Loucy (cell line): Measurements from ENCODE around the gene MLH1.

Experiments
- H2AFZ ChIP-seq: fragments of 200-600 bp; sonication (generic); 2 replicates; pipeline ENCODE4 v1.6.0; 2016; ENCODE audit warnings: antibody characterized with exemption, mild to moderate bottlenecking, low read length, moderate library complexity
- H3F3A ChIP-seq: fragments of 200-600 bp; 2 replicates; pipeline ENCODE4 v1.6.0; 2016; ENCODE audit warnings: antibody characterized with exemption, low read depth, mild to moderate bottlenecking
- H3K27me3 ChIP-seq: fragments of 200-600 bp; sonication (generic); 2 replicates; pipeline ENCODE4 v1.6.1; 2014; ENCODE audit warnings: low read length, mild to moderate bottlenecking; ENCODE audit not compliant: insufficient read depth, poor library complexity, severe bottlenecking
- H3K36me3 ChIP-seq: fragments of 200-600 bp; sonication (generic); 2 replicates; pipeline ENCODE4 v1.6.1; 2016; ENCODE audit warnings: low read length; ENCODE audit not compliant: insufficient read depth
- H3K4me1 ChIP-seq: fragments of 200-600 bp; sonication (generic); 2 replicates; pipeline ENCODE4 v1.5.1; 2014; ENCODE audit warnings: low read length, mild to moderate bottlenecking; ENCODE audit not compliant: insufficient read depth, poor library complexity, severe bottlenecking
- H3K4me2 ChIP-seq: fragments of 200-600 bp; sonication (generic); 2 replicates; pipeline ENCODE4 v1.6.0; 2014; ENCODE audit warnings: antibody characterized with exemption, low read length, low read depth, mild to moderate bottlenecking; ENCODE audit not compliant: poor library complexity, severe bottlenecking
- H3K4me3 ChIP-seq: fragments of 200-600 bp; sonication (generic); 2 replicates; pipeline ENCODE4 v1.5.1; 2014; ENCODE audit warnings: low read length, mild to moderate bottlenecking, mixed read lengths; ENCODE audit not compliant: poor library complexity, severe bottlenecking
- H3K79me2 ChIP-seq: fragments of 200-600 bp; sonication (generic); 2 replicates; pipeline ENCODE4 v1.6.1; 2014; ENCODE audit warnings: low read length; ENCODE audit not compliant: insufficient read depth
- H3K9ac ChIP-seq: fragments of 200-600 bp; sonication (generic); 2 replicates; pipeline ENCODE4 v1.6.0; 2014; ENCODE audit warnings: mild to moderate bottlenecking, low read depth, low read length, moderate library complexity; ENCODE audit not compliant: poor library complexity, severe bottlenecking
- H3K9me2 ChIP-seq: fragments of 200-600 bp; sonication (generic); replicated peaks from 2 replicates; pipeline ENCODE4 v1.6.1; 2016; ENCODE audit warnings: low read depth, low read length, mixed read lengths
- H3K9me3 ChIP-seq: fragments of 200-600 bp; sonication (generic); 2 replicates; pipeline ENCODE4 v1.6.1; 2014; ENCODE audit warnings: mild to moderate bottlenecking, antibody characterized with exemption, low read length, low read depth; ENCODE audit not compliant: insufficient read depth
- H4K20me1 ChIP-seq: fragments of 200-600 bp; sonication (generic); 2 replicates; pipeline ENCODE4 v1.6.0; 2014; ENCODE audit warnings: antibody characterized with exemption, low read length, mild to moderate bottlenecking; ENCODE audit not compliant: insufficient read depth, poor library complexity, severe bottlenecking
- CTCF ChIP-seq: fragments of 200-600 bp; sonication (generic); conservative IDR thresholded peaks from 2 replicates; pipeline ENCODE4 v1.5.1; 2014; ENCODE audit warnings: mild to moderate bottlenecking, antibody characterized with exemption, low read length
- EZH2phosphoT487 ChIP-seq: fragments of 200-600 bp; IDR thresholded peaks from 2 replicates; pipeline ENCODE4 v1.6.1; 2018; ENCODE audit warnings: antibody characterized with exemption, mild to moderate bottlenecking, moderate library complexity, borderline replicate concordance

MLH1 gene

GRCh38 chr3:37028329-37028728 lies 35.0 kb downstream of the MLH1 start:
- Histone ChIP-seq H3K4me2 (no peak overlapping the region), H3K9ac (no peak overlapping the region), H3K27me3 (no peaks in the 10 kb centered on the region), H3K4me1 (peaks cover 4% of the 10 kb centered on the region), H3K79me2 (no peaks in the 10 kb centered on the region), H3F3A (no peaks in the 10 kb centered on the region), H3K9me2 (no peaks in the 10 kb centered on the region), H4K20me1 (no peaks in the 10 kb centered on the region), H2AFZ (no peak overlapping the region), H3K4me3 (no peak overlapping the region), H3K36me3 (peaks cover 85% of the 10 kb centered on the region), H3K9me3 (no peaks in the 10 kb centered on the region)
- no peak for TF ChIP-seq CTCF
- TF ChIP-seq EZH2phosphoT487: no peak

- Histone ChIP-seq H3K4me1 (peaks cover 4% of the 10 kb centered on the region), H3K4me2 (no peak overlapping the region), H3K27me3 (no peaks in the 10 kb centered on the region), H3K79me2 (no peaks in the 10 kb centered on the region), H3K36me3 (peaks cover 86% of the 10 kb centered on the region), H4K20me1 (no peaks in the 10 kb centered on the region), H3K4me3 (no peak overlapping the region), H3K9ac (no peak overlapping the region), H3F3A (no peaks in the 10 kb centered on the region), H3K9me3 (no peaks in the 10 kb centered on the region), H3K9me2 (no peaks in the 10 kb centered on the region), H2AFZ (no peak overlapping the region)
- TF ChIP-seq CTCF (no peak), EZH2phosphoT487 (no peak)
Measured at GRCh38 chr3:37029111-37029510, 35.8 kb downstream of the MLH1 start.

GRCh38 chr3:37029516-37030163 lies 36.3 kb downstream of the MLH1 start:
- TF ChIP-seq EZH2phosphoT487: no peak
- TF ChIP-seq CTCF: no peak
- Histone ChIP-seq H3K4me1 (peaks cover 2% of the 10 kb centered on the region), H2AFZ (no peak overlapping the region), H3F3A (no peaks in the 10 kb centered on the region), H4K20me1 (no peaks in the 10 kb centered on the region), H3K4me2 (no peak overlapping the region), H3K9me2 (no peaks in the 10 kb centered on the region), H3K9ac (no peak overlapping the region), H3K9me3 (0 out of 2 replicates have a peak, but pooled peaks cover under 1% of the 10 kb centered on the region), H3K79me2 (no peaks in the 10 kb centered on the region), H3K27me3 (no peaks in the 10 kb centered on the region), H3K36me3 (peaks cover 84% of the 10 kb centered on the region), H3K4me3 (no peak overlapping the region)
